ENCODE data around the gene ESPN.
"Not testable (repeated sequence)": the region's sequence is repeated elsewhere in the genome, so short reads cannot be mapped to it uniquely, and the experiment has no call there.

Gene ESPN

GRCh38 chr1:6491966-6492365 is 67.4 kb downstream of the ESPN start:
- FAIRE-seq (no peak), DNase-seq (ENCODE audit: insufficient read length, low spot score) (no peak)
- TF ChIP-seq POLR2A (IDR thresholded peaks at IDR 0.05; ENCODE audit: low read depth, low read length) = no peak

- DNase-seq (ENCODE audit: insufficient read length, low spot score); FAIRE-seq: not testable (repeated sequence)
Observed at GRCh38 chr1:6493834-6494223, 69.3 kb downstream of the ESPN start.

DNA sequence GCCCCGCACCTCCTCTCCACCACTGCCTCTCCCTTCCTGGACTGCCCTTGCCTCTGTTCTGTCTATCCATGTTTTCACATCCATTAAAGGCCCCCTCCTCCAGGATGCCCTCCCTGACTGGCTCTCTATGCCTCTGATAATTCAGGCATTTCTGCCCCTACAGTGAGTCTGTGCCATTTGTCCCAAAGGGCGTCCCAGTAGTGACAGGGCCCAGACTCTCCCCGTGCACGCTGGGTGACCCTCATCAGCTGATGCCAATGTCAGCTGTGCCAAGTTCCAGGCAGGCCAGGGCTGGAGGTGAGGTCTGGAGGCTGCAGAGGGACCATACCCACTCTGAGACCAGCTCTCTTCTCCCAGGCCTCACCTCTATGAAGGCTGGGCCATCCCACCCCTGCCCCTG is 70.1 kb downstream of the ESPN start:
- no peak for DNase-seq (ENCODE audit: insufficient read length, low spot score)
- no peak for TF ChIP-seq POLR2A (IDR thresholded peaks at IDR 0.05; ENCODE audit: low read depth, low read length)
- FAIRE-seq = no peak

- FAIRE-seq = no peak
- TF ChIP-seq POLR2A (IDR thresholded peaks at IDR 0.05; ENCODE audit: low read depth, low read length) = no peak
- DNase-seq (ENCODE audit: insufficient read length, low spot score) = no peak
Observed at GRCh38 chr1:6495041-6495441, 70.5 kb downstream of the ESPN start.

DNA sequence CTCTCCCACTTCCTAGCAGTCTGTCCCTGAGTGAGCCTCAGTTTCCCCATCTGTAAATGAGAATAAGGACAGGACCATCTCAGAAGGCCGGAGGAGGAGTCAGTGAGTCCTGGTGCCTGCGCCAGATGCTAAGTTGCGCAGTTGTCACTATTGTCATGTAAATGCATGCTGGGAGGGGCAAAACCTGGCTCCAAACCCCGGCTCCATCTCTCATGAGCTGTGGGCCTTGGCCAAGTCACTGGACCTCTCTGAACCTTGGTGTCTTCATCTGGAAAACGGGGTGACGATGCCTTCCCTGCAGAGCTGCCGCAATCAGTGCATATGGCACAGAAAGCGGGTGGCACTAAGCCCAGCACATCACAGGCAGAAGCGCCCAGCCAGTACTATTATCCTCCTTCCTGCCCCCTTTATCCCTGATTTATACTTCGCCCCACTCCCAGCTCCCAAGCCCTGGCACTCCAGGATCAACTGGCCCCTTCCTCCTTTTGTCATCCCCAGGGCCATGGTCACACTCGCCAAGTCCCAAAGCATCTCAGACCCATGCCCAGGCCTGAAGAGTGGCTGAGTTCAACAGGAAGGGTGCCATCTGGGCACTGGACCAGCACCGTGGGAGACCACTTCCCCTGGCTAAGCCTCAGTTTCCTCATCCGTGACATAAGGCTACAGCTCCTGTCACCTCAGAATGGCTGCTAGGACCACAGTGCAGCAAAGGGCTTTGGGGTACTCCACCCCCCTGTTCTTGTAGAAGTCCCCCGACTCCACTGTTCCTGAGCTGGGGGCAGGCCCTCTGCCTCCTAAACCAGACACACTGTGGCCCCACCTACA is 71.2 kb downstream of the ESPN start:
- TF ChIP-seq POLR2A (IDR thresholded peaks at IDR 0.05; ENCODE audit: low read depth, low read length) = no peak
- no peak for FAIRE-seq
- DNase-seq (ENCODE audit: insufficient read length, low spot score) = no peak

DNA sequence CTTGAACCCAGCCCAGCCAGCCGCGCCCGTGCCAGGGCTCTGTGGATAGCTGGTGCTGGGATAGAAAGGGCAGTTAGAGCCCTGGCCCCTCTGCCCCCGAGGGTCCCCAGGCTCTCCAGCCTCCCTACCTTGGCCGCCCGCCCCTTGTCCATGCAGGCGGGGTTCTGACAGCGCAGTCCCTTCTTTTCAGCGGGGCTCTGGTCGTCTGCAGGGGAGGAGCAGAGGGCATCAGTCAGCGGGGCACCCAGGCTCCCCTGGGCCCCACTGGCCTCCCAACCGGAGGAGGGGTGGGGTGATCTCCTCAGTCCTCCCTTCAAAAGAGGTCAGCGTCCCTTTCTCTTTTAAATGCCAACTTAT is 71.8 kb downstream of the ESPN start:
- no peak for TF ChIP-seq POLR2A (IDR thresholded peaks at IDR 0.05; ENCODE audit: low read depth, low read length)
- DNase-seq (ENCODE audit: insufficient read length, low spot score) (no peak), FAIRE-seq (no peak)

GRCh38 chr1:6496890-6497214 is 72.3 kb downstream of the ESPN start:
- TF ChIP-seq POLR2A (IDR thresholded peaks at IDR 0.05; ENCODE audit: low read depth, low read length) = no peak
- FAIRE-seq (no peak), DNase-seq (ENCODE audit: insufficient read length, low spot score) (no peak)

DNA sequence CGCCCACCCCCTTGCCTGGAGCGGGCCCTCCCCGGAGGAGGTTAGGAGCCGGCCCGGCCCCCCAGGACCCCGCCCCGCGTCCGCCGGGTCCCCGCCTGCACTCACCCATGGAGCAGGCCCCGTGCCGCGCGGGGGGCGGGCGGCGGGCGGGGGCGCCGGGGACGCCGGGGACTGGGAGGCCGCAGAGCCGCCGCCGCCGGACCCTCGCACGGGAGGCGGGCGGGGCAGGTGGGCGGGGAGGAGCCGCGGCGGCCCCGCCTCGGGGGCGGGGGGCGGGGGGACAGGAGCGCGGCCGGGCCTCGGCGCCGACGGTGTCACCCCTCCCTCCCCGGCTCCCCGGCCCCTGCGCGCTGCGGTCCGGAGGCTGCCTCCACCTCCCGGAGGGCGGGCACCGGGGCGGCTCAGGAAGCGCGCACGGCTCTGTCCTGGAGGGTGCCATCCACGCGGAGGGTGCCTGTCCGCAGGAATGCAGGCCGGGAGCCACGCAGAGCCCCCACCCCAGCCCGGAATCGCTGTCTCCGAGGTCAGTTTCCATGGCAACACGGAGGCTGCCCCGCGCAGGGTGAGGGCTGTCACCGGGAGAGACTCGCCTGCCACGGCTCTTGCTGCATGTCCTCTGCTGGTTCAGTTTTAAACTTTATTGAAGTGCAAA is 72.8 kb downstream of the ESPN start:
- no peak for DNase-seq (ENCODE audit: insufficient read length, low spot score)
- TF ChIP-seq POLR2A (IDR thresholded peaks at IDR 0.05; ENCODE audit: low read depth, low read length) = peak; percentile 36; the same call in 1 of the 2 replicates

GRCh38 chr1:6497867-6498575 is 73.4 kb downstream of the ESPN start:
- FAIRE-seq (no peak), DNase-seq (ENCODE audit: insufficient read length, low spot score) (no peak)
- TF ChIP-seq POLR2A (IDR thresholded peaks at IDR 0.05; ENCODE audit: low read depth, low read length) = no peak

More for the DNA sequence above, 72.8 kb downstream of the ESPN start:
- FAIRE-seq = no peak

- FAIRE-seq = no peak
Observed at GRCh38 chr1:6498576-6499111, 74.1 kb downstream of the ESPN start.

GRCh38 chr1:6499296-6499695 is 74.7 kb downstream of the ESPN start:
- FAIRE-seq (no peak), DNase-seq (ENCODE audit: insufficient read length, low spot score) (no peak)
- no peak for TF ChIP-seq POLR2A (IDR thresholded peaks at IDR 0.05; ENCODE audit: low read depth, low read length)

More at GRCh38 chr1:6498576-6499111, 74.1 kb downstream of the ESPN start:
- no peak for DNase-seq (ENCODE audit: insufficient read length, low spot score)
- no peak for TF ChIP-seq POLR2A (IDR thresholded peaks at IDR 0.05; ENCODE audit: low read depth, low read length)

DNA sequence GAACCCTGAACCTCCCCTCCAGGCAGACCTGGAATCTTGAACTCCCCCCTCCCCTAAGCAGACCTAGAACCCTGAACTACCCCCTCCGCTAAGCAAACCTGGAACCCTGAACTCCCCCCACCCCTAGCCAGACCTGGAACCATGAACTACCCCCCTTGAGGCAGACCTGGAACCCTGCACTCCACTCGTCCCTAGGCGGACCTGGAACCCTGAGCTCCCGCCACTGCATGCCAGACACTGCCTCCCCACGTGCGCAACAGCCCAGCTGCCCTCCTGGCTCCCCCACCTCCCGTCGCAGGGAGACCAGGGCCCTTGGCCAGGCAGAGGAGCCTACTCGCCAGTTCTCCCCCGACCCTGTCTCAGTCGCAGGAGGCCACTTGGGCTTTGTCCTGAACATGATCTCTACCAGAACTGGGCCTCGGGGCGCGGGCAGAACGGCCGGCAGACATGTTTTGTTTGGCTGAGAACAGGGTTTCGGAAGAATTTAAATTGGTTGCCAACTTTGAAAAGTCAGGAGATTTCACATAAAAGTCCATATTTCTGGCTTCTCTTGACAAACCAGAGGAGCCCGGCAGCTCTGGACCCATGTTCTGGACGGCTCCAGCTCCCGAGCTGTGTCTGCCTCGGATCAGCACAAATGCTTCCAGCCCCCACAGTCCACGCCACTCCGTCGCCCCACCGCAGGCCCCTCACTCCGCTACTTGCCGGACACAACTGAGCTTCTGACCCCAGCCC is 76.1 kb downstream of the ESPN start:
- no peak for TF ChIP-seq POLR2A (IDR thresholded peaks at IDR 0.05; ENCODE audit: low read depth, low read length)
- DNase-seq (ENCODE audit: insufficient read length, low spot score) = no peak
- FAIRE-seq = no peak

- FAIRE-seq = no peak
- TF ChIP-seq POLR2A (IDR thresholded peaks at IDR 0.05; ENCODE audit: low read depth, low read length) = no peak
- DNase-seq (ENCODE audit: insufficient read length, low spot score) = no peak
Observed at GRCh38 chr1:6501279-6501813, 76.8 kb downstream of the ESPN start.

Data from H54 (cell line).